ENCODE results near the gene GALNT10.
"Not testable (repeated sequence)": the region's sequence is repeated elsewhere in the genome, so short reads cannot be mapped to it uniquely, and the experiment has no call there.

GRCh38 chr5:154150471-154150870 lies 40.1 kb upstream of the GALNT10 start:
- not testable (repeated sequence) for TF ChIP-seq CTCF, EZH2 (IDR thresholded peaks at IDR 0.05)
